CD4-positive, alpha-beta T cell (primary cell): Measurements from ENCODE around the gene KIAA1217. TPM values are rescaled to one million over a fixed set of nuclear protein-coding genes. Genes with fewer than 3 reads are reported as not detected.

ENCODE experiments used
- ATAC-seq: fragments of 200-7000 bp; cut with Tn5 transposase; one replicate; pipeline ENCODE4 v1.10.0; 2022; ENCODE audit warnings: mild to moderate bottlenecking; ENCODE audit not compliant: poor library complexity
- CTCF ChIA-PET: fragments of 350-600 bp; sonication (Branson Sonifier 250); formaldehyde crosslinking; loops from one replicate; lab custom pipeline; 2021; ENCODE audit warnings: antibody characterized with exemption, inconsistent platforms; lab: Charles Lee
- POLR2A ChIA-PET: fragments of 350-600 bp; sonication (Branson Sonifier 250); formaldehyde crosslinking; loops from one replicate; lab custom pipeline; 2021; ENCODE audit warnings: antibody characterized with exemption, inconsistent platforms; lab: Charles Lee
- DNase-seq, 14 experiments: peaks; one replicate each; pipeline ENCODE4 v3.0.0-alpha.2; 2013 to 2020; ENCODE audit warnings: mixed read lengths in 2 of 14
- H3K27ac ChIP-seq, 2 donors: one replicate each; pipeline versions ENCODE4 v1.5.1 to v1.7.0; 2013; ENCODE audit warnings: low read length in 2 of 2, low read depth in 1 of 2, mild to moderate bottlenecking in 1 of 2
- H3K27me3 ChIP-seq, 2 experiments: 1 replicate in 1 of 2; 2 replicates in 1 of 2; pipeline versions ENCODE4 v1.6.1 to v1.7.0; 2013; ENCODE audit warnings: low read length in 2 of 2, control low read depth in 1 of 2, mild to moderate bottlenecking in 1 of 2, moderate library complexity in 1 of 2; ENCODE audit not compliant: insufficient read depth in 2 of 2, control insufficient read depth in 1 of 2
- H3K36me3 ChIP-seq: one replicate; pipeline ENCODE4 v1.6.1; 2013; ENCODE audit warnings: low read length, control low read depth; ENCODE audit not compliant: insufficient read depth
- H3K4me1 ChIP-seq: one replicate; pipeline ENCODE4 v1.6.1; 2013; ENCODE audit warnings: low read length, control low read depth; ENCODE audit not compliant: insufficient read depth
- H3K4me3 ChIP-seq: one replicate; pipeline ENCODE4 v1.5.1; 2013; ENCODE audit warnings: mild to moderate bottlenecking, low read length, moderate library complexity
- H3K9me3 ChIP-seq, 2 experiments: 1 replicate in 1 of 2; 2 replicates in 1 of 2; pipeline versions ENCODE4 v1.6.1 to v1.7.0; 2013; ENCODE audit warnings: low read length in 2 of 2, mild to moderate bottlenecking in 2 of 2, control low read depth in 1 of 2, moderate library complexity in 1 of 2; ENCODE audit not compliant: control insufficient read depth in 1 of 2, insufficient read depth in 1 of 2
- H3K27ac Mint-ChIP-seq: one replicate; pipeline ENCODE4 v1.8.0; 2020; ENCODE audit warnings: mixed read lengths
- H3K27me3 Mint-ChIP-seq: one replicate; pipeline ENCODE4 v1.8.0; 2021; ENCODE audit warnings: mixed read lengths
- H3K36me3 Mint-ChIP-seq: one replicate; pipeline ENCODE4 v1.8.0; 2021; ENCODE audit warnings: low read depth, mixed read lengths
- H3K4me1 Mint-ChIP-seq: one replicate; pipeline ENCODE4 v1.8.0; 2021; ENCODE audit warnings: low read depth, mixed read lengths
- H3K4me3 Mint-ChIP-seq: one replicate; pipeline ENCODE4 v1.8.0; 2020; ENCODE audit warnings: mild to moderate bottlenecking, mixed read lengths
- H3K9me3 Mint-ChIP-seq: one replicate; pipeline ENCODE4 v1.8.0; 2020; ENCODE audit warnings: mixed read lengths
- CTCF ChIP-seq: fragments of 200-600 bp; IDR thresholded peaks from one replicate; pipeline ENCODE4 v1.8.0; 2022; ENCODE audit warnings: antibody characterized with exemption, mild to moderate bottlenecking
- intact Hi-C, 2 experiments: fragments of 100-400 bp; cut with DNase I in 1 of 2; cut with micrococcal nuclease in 1 of 2; formaldehyde crosslinking; loops; one replicate each; pipeline versions ENCODE4 v1.15.1 to v1.9.0; 2023 to 2025; cut with DNase I, micrococcal nuclease
- total RNA-seq, 174 experiments: library from RNA in 2 of 174; stranded (reverse) in 2 of 174; gene quantifications; one replicate each; pipeline ENCODE4 v1.2.3 and lab custom pipeline; 2021 to 2026

KIAA1217 gene
- total RNA-seq, 2 experiments from 2014 or later, result not detected

GRCh38 chr10:24569828-24570657 lies 361.1 kb downstream of the KIAA1217 start:
- H3K4me3 Mint-ChIP-seq, result no peak overlapping the region
- ATAC-seq (no peak), DNase-seq (no peak)
- H3K4me3 ChIP-seq, result no peak overlapping the region
- H3K9me3 Mint-ChIP-seq, result no peaks in the 10 kb centered on the region
- H3K4me1 Mint-ChIP-seq, result no peaks in the 10 kb centered on the region
- ChIA-PET CTCF (no interaction called here), POLR2A (no interaction called here)
- intact Hi-C loops, result no loop called here
- H3K27ac ChIP-seq, result no peak overlapping the region
- no peak for TF ChIP-seq CTCF
- no peaks in the 10 kb centered on the region for H3K36me3 Mint-ChIP-seq
- no peaks in the 10 kb centered on the region for H3K9me3 ChIP-seq
- H3K27me3 Mint-ChIP-seq, result peaks cover 22% of the 10 kb centered on the region
- no peak overlapping the region for H3K27ac Mint-ChIP-seq
- no peaks in the 10 kb centered on the region for H3K36me3 ChIP-seq
- peaks cover 5 to 6% of the 10 kb centered on the region in 2 experiments for H3K27me3 ChIP-seq
- no peaks in the 10 kb centered on the region for H3K4me1 ChIP-seq

GRCh38 chr10:24570658-24571426 lies 361.9 kb downstream of the KIAA1217 start:
- no peaks in the 10 kb centered on the region for H3K9me3 Mint-ChIP-seq
- peaks cover 22% of the 10 kb centered on the region for H3K27me3 Mint-ChIP-seq
- no peak overlapping the region for H3K4me3 ChIP-seq
- peaks cover 5 to 6% of the 10 kb centered on the region in 2 experiments for H3K27me3 ChIP-seq
- ChIA-PET POLR2A (no interaction called here), CTCF (no interaction called here)
- H3K4me3 Mint-ChIP-seq, result no peak overlapping the region
- no peak overlapping the region for H3K27ac ChIP-seq
- no peaks in the 10 kb centered on the region for H3K9me3 ChIP-seq
- H3K4me1 ChIP-seq, result no peaks in the 10 kb centered on the region
- ATAC-seq (no peak), DNase-seq (no peak)
- no peaks in the 10 kb centered on the region for H3K36me3 Mint-ChIP-seq
- TF ChIP-seq CTCF, result no peak
- no peaks in the 10 kb centered on the region for H3K4me1 Mint-ChIP-seq
- no peak overlapping the region for H3K27ac Mint-ChIP-seq
- intact Hi-C loops, result no loop called here
- H3K36me3 ChIP-seq, result no peaks in the 10 kb centered on the region

- no peak for DNase-seq
These were observed 363.0 kb downstream of the KIAA1217 start for GRCh38 chr10:24571870-24572450.

More at GRCh38 chr10:24571870-24572450, 363.0 kb downstream of the KIAA1217 start:
- Mint-ChIP-seq H3K4me1 (no peaks in the 10 kb centered on the region), H3K9me3 (no peaks in the 10 kb centered on the region), H3K27ac (no peak overlapping the region), H3K27me3 (peaks cover 22% of the 10 kb centered on the region), H3K4me3 (no peak overlapping the region), H3K36me3 (no peaks in the 10 kb centered on the region)
- ATAC-seq, result no peak
- intact Hi-C loops, result no loop called here
- H3K27ac ChIP-seq, result no peak overlapping the region
- no peaks in the 10 kb centered on the region for H3K4me1 ChIP-seq
- no peak overlapping the region for H3K4me3 ChIP-seq
- peaks cover 5 to 6% of the 10 kb centered on the region in 2 experiments for H3K27me3 ChIP-seq
- TF ChIP-seq CTCF, result no peak
- CTCF ChIA-PET, result no interaction called here
- no peaks in the 10 kb centered on the region for H3K9me3 ChIP-seq
- no peaks in the 10 kb centered on the region for H3K36me3 ChIP-seq
- POLR2A ChIA-PET, result no interaction called here
